Activated CD4-positive, alpha-beta T cell treated with anti-CD3 and anti-CD28 coated beads, Interleukin-2, amount 50 U/mL, for 4 hours (primary cell): ENCODE results near the gene TBX4.

Experiments used
- DNase-seq, 2 experiments: peaks; one replicate each; pipeline ENCODE4 v3.0.0-alpha.2; 2020

The TBX4 gene

GRCh38 chr17:61455324-61456060 is 3.3 kb downstream of the TBX4 start:
- no peak for DNase-seq

- DNase-seq, result no peak
Measured at GRCh38 chr17:61456061-61456681, 3.9 kb downstream of the TBX4 start.

- no peak for DNase-seq
Measured at GRCh38 chr17:61456688-61457225, 4.5 kb downstream of the TBX4 start.

- no peak for DNase-seq
Measured at GRCh38 chr17:61457226-61457983, 5.2 kb downstream of the TBX4 start.

GRCh38 chr17:61458000-61458399 is 5.8 kb downstream of the TBX4 start:
- DNase-seq, result no peak

GRCh38 chr17:61458421-61459141 is 6.4 kb downstream of the TBX4 start:
- no peak for DNase-seq

DNA sequence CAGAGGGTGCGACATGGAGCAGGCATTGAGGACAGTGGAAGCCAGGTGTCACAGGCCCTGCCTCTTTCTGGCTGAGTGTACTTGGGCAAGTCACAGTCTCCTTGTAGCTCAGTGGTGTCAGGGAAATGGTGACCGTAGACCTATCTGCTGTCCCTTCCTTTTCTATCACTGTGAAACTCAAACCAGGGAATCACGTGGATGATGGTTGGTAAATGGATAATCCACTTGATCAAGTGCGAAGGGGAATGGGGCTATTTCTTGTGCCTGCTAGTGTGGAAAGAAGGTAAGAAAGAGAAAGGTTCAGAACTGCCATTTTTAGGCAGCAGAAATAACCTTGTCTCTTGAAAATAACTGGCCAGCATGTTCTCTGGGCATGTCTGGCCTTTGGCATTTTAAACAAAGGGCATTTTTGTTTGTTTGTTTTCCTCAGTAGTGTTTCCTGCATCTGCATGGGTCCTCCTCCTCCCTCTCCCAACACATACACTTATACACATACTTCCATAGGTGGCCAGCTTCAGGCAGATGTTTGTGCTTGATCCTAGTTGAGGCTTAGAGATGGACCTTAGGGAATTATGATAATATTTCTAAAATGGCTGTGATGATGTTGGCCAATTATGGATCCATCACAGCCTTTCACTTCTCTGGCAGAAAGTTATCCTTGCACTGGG is 7.1 kb downstream of the TBX4 start:
- DNase-seq, result no peak

DNA sequence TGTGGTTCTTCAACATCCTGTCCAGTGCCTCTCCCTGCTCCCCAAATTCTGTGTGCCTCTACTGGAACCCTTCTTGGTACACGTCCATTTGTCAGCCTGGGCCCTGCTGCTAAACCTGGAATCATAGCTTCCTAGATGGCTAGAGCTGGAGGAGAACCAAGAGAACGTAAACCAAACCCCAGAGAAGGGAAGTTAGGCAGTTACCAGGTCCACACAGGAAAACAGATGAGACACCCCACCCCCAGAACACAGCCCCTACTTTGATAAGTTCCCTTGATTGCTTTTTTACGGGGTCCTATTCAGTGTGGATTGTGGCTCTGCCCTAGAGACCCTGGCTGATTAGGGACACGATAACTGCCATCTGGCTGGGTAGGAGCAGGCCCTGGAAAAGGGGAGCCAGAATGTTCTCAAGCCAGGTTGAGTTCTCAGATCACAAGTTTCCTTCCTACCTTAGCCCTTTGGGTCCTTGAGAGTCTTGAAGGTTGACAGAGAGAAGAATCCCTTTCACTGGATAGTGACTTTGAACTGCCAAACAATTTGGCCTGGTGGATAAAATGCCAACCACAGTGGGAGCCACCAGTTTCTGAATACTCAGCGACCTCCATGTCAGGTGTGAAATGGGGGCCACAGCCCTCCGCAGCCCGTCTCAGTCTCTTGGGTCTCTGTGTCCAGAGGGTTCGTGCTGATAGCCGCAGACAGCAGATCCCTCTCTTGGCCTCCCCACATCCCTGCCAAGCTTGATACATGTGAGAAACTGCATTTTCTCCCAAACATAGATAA is 7.9 kb downstream of the TBX4 start:
- DNase-seq, result no peak

GRCh38 chr17:61460796-61461585 is 8.8 kb downstream of the TBX4 start:
- no peak for DNase-seq

- no peak for DNase-seq
Measured at GRCh38 chr17:61461586-61461966, 9.4 kb downstream of the TBX4 start.

DNA sequence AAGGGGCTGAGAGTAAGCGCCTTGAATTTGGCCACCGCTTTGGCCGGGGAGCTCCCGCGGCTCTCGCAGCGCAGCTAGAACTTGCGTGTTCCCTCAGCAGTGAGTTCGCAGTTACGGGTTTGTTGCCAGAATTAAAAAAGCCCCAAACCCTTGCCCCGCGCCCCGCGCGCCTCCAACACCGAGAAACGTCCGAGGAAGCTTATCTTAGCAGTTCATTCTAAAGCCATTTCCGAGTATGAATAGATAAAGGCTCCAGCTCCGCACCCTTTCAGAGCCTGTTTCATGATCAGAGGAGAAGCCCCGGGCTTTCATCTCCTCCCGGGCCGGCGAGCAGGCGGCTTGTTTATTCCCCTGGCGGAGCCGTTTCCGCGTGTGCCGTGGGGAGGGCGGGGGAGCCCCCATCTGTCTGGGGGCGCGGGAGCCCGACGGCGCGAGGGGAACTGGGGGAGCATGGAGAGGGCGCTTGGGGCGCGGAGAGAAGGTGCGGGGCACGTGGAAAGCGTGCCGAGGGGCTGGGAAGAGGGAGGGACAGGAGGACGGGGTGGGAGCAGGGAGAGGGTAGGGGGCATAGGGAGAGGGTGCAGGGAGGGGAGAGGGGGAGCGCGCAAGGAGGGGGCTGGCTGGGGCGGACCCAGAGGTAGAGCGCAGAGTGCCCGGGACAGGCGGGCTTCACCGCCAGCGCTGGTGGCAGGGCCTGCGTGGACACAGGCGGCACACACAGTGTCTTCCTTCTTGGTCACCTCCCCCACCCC is 9.9 kb downstream of the TBX4 start:
- no peak for DNase-seq

DNA sequence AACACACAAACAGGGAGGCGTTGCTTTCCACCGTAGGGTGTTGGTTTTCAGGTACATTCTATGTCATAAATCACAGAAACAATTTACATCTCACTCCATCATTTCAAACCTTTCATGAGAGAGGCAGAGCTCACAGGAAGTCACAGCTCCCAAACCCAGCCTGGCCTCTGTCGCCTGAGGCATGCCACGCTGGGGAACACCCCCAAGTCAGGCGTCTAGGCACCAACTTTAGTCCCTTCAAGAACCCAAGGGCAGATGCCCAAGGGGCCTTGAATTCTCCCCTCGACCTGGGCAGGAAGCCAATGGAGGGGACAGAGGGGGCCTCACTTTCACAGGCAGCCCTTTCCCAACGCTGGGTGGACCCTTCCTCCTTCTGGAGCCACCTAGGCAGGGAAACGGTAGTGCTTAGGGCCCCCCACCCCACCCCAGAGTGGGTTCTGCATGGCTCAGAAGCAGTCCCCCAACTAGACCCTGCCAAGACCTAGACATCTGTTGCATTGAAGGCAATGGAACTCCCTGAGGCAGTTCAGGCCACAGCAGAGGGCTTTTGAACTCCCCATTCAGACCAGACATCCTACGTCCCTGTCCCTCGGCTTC is 10.6 kb downstream of the TBX4 start:
- no peak for DNase-seq

DNA sequence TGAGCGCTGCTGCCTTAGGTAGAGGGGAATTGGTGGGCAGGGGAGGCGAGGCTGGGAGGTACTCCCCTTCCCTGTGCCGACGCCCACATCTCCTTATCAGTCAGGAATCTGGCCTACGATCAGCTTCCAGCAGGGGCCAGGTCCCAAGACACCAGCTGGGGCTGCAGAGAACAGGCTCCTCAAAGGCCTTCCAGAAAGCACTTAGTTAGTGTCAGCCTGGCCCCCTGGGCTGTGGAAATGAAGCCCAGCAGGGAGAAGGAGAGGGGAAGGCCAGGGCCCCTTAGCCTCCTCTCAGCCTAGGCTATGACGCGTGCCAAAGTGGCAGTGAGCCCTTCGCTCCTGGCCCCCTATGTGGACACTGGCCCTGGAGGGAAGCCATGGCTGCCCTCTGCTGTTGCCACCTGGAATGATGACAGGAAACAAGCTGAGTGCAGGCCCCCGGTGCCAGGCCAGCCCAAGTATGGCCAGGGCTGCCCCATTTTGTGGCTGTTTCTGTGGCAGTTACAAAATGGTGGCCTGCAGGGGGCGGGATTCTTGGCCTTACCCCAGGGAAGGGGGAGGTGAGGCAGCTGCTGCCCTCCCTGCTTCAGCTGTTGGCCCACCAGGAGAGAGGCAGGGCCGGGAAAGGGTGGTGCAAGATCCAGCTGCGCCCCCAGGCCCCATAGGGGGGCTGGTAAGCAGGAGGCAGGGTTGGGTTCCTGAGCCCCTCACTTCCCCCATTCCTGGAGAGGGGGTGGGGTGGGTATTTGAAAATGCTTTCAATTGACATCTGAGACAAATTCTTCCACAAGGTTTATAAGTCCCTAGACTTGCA is 11.3 kb downstream of the TBX4 start:
- no peak for DNase-seq

GRCh38 chr17:61464130-61464842 is 12.1 kb downstream of the TBX4 start:
- no peak for DNase-seq

DNA sequence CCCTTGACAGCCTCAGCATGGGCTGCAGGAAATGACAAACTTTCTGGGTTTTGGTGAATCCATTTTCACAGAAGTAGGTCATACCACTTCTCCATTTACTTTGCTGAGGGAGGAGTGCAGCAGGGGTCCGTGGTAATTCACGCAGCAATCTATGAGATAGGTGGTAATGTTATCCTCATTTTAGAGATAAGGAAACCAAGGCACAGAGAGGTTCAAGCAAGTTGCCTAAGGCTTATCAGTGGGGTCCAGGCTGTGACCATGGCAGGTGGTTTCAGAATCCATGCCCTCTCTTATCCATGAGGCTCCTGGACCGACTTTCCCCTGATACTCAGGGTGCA is 12.6 kb downstream of the TBX4 start:
- DNase-seq, result no peak

DNA sequence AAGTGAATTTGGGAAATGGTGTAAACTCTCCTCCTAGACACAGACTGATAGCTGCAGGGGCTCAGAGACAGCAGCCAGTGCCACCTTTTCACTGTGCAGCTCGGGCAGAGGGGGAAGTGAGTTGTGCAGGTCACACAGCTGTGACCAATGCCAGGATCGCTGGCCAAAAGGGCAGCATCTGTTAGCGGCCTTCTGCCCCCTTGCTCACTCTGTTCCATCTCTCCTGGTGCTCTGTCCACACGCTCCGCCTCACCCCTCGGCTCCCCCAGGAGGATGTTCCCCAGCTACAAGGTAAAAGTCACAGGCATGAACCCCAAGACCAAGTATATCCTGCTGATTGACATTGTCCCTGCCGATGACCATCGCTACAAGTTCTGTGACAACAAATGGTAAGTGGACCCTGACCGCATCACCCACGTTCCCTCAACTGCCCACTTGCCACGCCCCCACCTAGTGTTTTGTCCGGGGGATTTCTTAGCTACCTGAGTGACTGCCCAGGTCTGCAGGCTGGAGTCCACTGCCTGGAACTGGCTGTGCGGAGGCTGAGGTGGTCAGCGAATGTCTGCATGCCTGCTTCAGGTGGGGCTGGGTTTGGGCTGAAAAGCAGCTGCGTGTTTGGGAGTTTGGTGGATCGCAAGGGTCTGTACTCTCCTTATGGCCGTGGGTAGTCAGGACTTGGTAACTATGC is 13.5 kb downstream of the TBX4 start:
- no peak for DNase-seq

DNA sequence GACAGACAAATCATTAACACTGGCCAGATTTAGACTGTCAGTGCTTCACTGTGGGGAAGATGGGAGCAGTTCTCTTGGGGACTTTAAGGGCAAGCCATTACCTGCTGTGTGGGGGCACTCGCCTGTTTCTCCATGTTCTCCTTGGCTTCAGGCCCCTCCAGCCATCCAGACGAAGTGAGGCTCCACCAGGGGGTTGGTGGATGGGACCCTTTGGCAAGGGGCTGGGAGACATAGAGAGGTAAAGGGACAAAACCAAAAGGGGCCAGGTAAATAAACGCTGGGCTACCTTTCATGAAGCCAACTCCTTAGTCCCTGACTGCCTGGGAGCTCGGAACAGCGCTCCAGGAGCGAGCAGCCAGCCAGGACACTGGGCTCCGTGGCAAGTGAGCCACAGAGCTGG is 14.0 kb downstream of the TBX4 start:
- DNase-seq, result no peak
